Chondrocyte (in vitro differentiated cells): ENCODE results near the gene PDIA3. TPM values are rescaled to one million over a fixed set of nuclear protein-coding genes. Genes with fewer than 3 reads are reported as not detected.
A peak's percentile ranks its signal among the peaks of the same experiment; 100 is the strongest.

Experiments
- DNase-seq: peaks from one replicate; pipeline ENCODE4 v3.0.0; 2021; ENCODE audit warnings: mixed read lengths, low spot score
- H3K27ac Mint-ChIP-seq: one replicate; pipeline ENCODE4 v1.8.0; 2021; ENCODE audit warnings: mild to moderate bottlenecking, moderate library complexity, mixed read lengths; ENCODE audit not compliant: unreplicated experiment
- H3K27me3 Mint-ChIP-seq: 2 replicates; pipeline ENCODE4 v1.8.0; 2021; ENCODE audit warnings: low read depth, mixed read lengths
- H3K36me3 Mint-ChIP-seq: 2 replicates; pipeline ENCODE4 v1.8.0; 2021; ENCODE audit warnings: low read depth, mixed read lengths
- H3K4me1 Mint-ChIP-seq: 2 replicates; pipeline ENCODE4 v1.8.0; 2021; ENCODE audit warnings: low read depth, mild to moderate bottlenecking, mixed read lengths
- H3K4me3 Mint-ChIP-seq: one replicate; pipeline ENCODE4 v1.8.0; 2021; ENCODE audit warnings: mild to moderate bottlenecking, moderate library complexity, mixed read lengths; ENCODE audit not compliant: unreplicated experiment
- H3K9me3 Mint-ChIP-seq: 2 replicates; pipeline ENCODE4 v1.8.0; 2021; ENCODE audit warnings: low read depth, mixed read lengths
- CTCF ChIP-seq: fragments of 200-600 bp; sonication (generic); IDR thresholded peaks from 2 replicates; pipeline ENCODE4 v1.5.0; 2021; ENCODE audit warnings: antibody characterized with exemption, mild to moderate bottlenecking, moderate library complexity
- total RNA-seq: library from RNA; stranded (reverse); gene quantifications from 3 replicates; pipeline ENCODE4 v1.2.1, GENCODE V29; 2021

PDIA3 gene
- total RNA-seq, 1 donor from 2014 or later = 532 TPM

GRCh38 chr15:43789409-43789808 is 43.2 kb downstream of the PDIA3 start:
- peaks cover 18% of the 10 kb centered on the region for H3K4me1 Mint-ChIP-seq
- H3K4me3 Mint-ChIP-seq = no peak overlapping the region
- peaks cover 14% of the 10 kb centered on the region for H3K36me3 Mint-ChIP-seq
- no peak overlapping the region for H3K27ac Mint-ChIP-seq
- no peak for DNase-seq
- no peaks in the 10 kb centered on the region for H3K9me3 Mint-ChIP-seq
- TF ChIP-seq CTCF = no peak
- H3K27me3 Mint-ChIP-seq = no peaks in the 10 kb centered on the region

GRCh38 chr15:43791993-43792760 is 45.9 kb downstream of the PDIA3 start, which contains the start of gene SERF2:
SERF2 (plus strand) TSS chr15:43792320; CDS start chr15:43792377, 57 bp downstream.
- peak within 1 kb of the TSS; percentile 97 for H3K27ac Mint-ChIP-seq
- no peaks in the 10 kb centered on the region for H3K9me3 Mint-ChIP-seq
- H3K36me3 Mint-ChIP-seq = peaks cover 23% of the 10 kb centered on the region
- peaks cover 45% of the 10 kb centered on the region for H3K4me1 Mint-ChIP-seq
- H3K4me3 Mint-ChIP-seq = peak within 1 kb of the TSS; percentile 88
- H3K27me3 Mint-ChIP-seq = no peaks in the 10 kb centered on the region
- peak; percentile 100 for DNase-seq
- no peak for TF ChIP-seq CTCF

- no peak for DNase-seq
- H3K27me3 Mint-ChIP-seq = no peaks in the 10 kb centered on the region
- peaks cover 51% of the 10 kb centered on the region for H3K4me1 Mint-ChIP-seq
Measured at GRCh38 chr15:43792761-43793476, 46.7 kb downstream of the PDIA3 start.

GRCh38 chr15:43793647-43794046 is 47.4 kb downstream of the PDIA3 start:
- Mint-ChIP-seq H3K4me1 (peaks cover 57% of the 10 kb centered on the region), H3K4me3 (peak overlapping the region; percentile 88), H3K27ac (peak overlapping the region; percentile 97), H3K27me3 (no peaks in the 10 kb centered on the region), H3K9me3 (no peaks in the 10 kb centered on the region), H3K36me3 (peaks cover 23% of the 10 kb centered on the region)
- no peak for DNase-seq
- no peak for TF ChIP-seq CTCF

More at GRCh38 chr15:43792761-43793476, 46.7 kb downstream of the PDIA3 start:
- no peaks in the 10 kb centered on the region for H3K9me3 Mint-ChIP-seq
- H3K4me3 Mint-ChIP-seq = peak overlapping the region; percentile 88
- peak; percentile 35 for TF ChIP-seq CTCF
- peak overlapping the region; percentile 97 for H3K27ac Mint-ChIP-seq
- peaks cover 23% of the 10 kb centered on the region for H3K36me3 Mint-ChIP-seq

- Mint-ChIP-seq H3K36me3 (peaks cover 23% of the 10 kb centered on the region), H3K9me3 (no peaks in the 10 kb centered on the region), H3K27me3 (no peaks in the 10 kb centered on the region), H3K4me1 (peaks cover 59% of the 10 kb centered on the region), H3K27ac (peak overlapping the region; percentile 97), H3K4me3 (peak overlapping the region; percentile 88)
- DNase-seq = no peak
- no peak for TF ChIP-seq CTCF
Measured at GRCh38 chr15:43794269-43795037, 48.2 kb downstream of the PDIA3 start.
